H1 (cell line): ENCODE data around the gene PDZD8.
"Not testable (repeated sequence)": the region's sequence is repeated elsewhere in the genome, so short reads cannot be mapped to it uniquely, and the experiment has no call there.

Source experiments
- EGR1 ChIP-seq: IDR thresholded peaks from 2 replicates; pipeline ENCODE4 v1.6.1; 2011; ENCODE audit warnings: low read depth, low read length, borderline replicate concordance
- EP300 ChIP-seq, 2 experiments: IDR thresholded peaks; 1 replicate in 1 of 2; 2 replicates in 1 of 2; pipeline ENCODE4 v1.6.1; 2011 to 2012; ENCODE audit warnings: low read depth in 2 of 2, low read length in 2 of 2, mild to moderate bottlenecking in 2 of 2, borderline replicate concordance in 1 of 2, inconsistent platforms in 1 of 2, moderate library complexity in 1 of 2
- EZH2 ChIP-seq: fragments of 200-600 bp; sonication (generic); IDR thresholded peaks from 2 replicates; pipeline ENCODE4 v1.7.1; 2012; ENCODE audit warnings: low read depth, mild to moderate bottlenecking, moderate library complexity, low read length, inconsistent platforms; ENCODE audit not compliant: severe bottlenecking
- GABPA ChIP-seq: IDR thresholded peaks from 2 replicates; pipeline ENCODE4 v1.6.1; 2011; ENCODE audit warnings: mild to moderate bottlenecking, low read length, moderate library complexity, borderline replicate concordance; ENCODE audit not compliant: insufficient read depth
- JUN ChIP-seq: IDR thresholded peaks from 2 replicates; pipeline ENCODE4 v1.6.1; 2011; ENCODE audit warnings: low read depth, mild to moderate bottlenecking, improper control_type of control experiment, low read length
- MAFK ChIP-seq: IDR thresholded peaks from 2 replicates; pipeline ENCODE4 v1.6.1; 2012; ENCODE audit warnings: low read depth, mild to moderate bottlenecking, improper control_type of control experiment, low read length
- POLR2AphosphoS5 ChIP-seq: IDR thresholded peaks from 2 replicates; pipeline ENCODE4 v1.6.1; 2011; ENCODE audit warnings: low read depth, low read length
- SP2 ChIP-seq: IDR thresholded peaks from 2 replicates; pipeline ENCODE4 v1.6.1; 2012; ENCODE audit warnings: mild to moderate bottlenecking, low read length, inconsistent platforms
- TF ChIP-seq, protein P1 (sequence below): IDR thresholded peaks from 2 replicates; pipeline ENCODE4 v1.6.1; 2012; ENCODE audit warnings: inconsistent platforms
- TF ChIP-seq, protein P2 (sequence below), 3 experiments: IDR thresholded peaks; 1 replicate in 2 of 3; 2 replicates in 1 of 3; pipeline versions ENCODE4 v1.5.1 to v1.6.1; 2011; ENCODE audit warnings: low read length in 3 of 3, mild to moderate bottlenecking in 3 of 3, inconsistent platforms in 2 of 3, low read depth in 1 of 3, moderate library complexity in 1 of 3; ENCODE audit not compliant: insufficient read depth in 1 of 3; ENCODE audit errors: control extremely low read depth in 1 of 3

- TF ChIP-seq, protein P1, sequence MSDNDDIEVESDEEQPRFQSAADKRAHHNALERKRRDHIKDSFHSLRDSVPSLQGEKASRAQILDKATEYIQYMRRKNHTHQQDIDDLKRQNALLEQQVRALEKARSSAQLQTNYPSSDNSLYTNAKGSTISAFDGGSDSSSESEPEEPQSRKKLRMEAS: not testable (repeated sequence)
- TF ChIP-seq, protein P2, sequence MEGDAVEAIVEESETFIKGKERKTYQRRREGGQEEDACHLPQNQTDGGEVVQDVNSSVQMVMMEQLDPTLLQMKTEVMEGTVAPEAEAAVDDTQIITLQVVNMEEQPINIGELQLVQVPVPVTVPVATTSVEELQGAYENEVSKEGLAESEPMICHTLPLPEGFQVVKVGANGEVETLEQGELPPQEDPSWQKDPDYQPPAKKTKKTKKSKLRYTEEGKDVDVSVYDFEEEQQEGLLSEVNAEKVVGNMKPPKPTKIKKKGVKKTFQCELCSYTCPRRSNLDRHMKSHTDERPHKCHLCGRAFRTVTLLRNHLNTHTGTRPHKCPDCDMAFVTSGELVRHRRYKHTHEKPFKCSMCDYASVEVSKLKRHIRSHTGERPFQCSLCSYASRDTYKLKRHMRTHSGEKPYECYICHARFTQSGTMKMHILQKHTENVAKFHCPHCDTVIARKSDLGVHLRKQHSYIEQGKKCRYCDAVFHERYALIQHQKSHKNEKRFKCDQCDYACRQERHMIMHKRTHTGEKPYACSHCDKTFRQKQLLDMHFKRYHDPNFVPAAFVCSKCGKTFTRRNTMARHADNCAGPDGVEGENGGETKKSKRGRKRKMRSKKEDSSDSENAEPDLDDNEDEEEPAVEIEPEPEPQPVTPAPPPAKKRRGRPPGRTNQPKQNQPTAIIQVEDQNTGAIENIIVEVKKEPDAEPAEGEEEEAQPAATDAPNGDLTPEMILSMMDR (IDR thresholded peaks at IDR 0.05; ENCODE audit: control extremely low read depth in 1 of 3, insufficient read depth in 1 of 3, low read depth in 1 of 3, low read length in 3 of 3): not testable (repeated sequence)
- TF ChIP-seq MAFK; POLR2AphosphoS5; GABPA; EZH2; JUN; SP2; EGR1; EP300 (IDR thresholded peaks at IDR 0.05; ENCODE audit: borderline replicate concordance in 1 of 2, low read depth in 2 of 2, low read length in 2 of 2): not testable (repeated sequence)
These were observed 84.4 kb downstream of the PDZD8 start for GRCh38 chr10:117290872-117291271.
